ENCODE measurements around the gene YEATS2.
"Not testable (repeated sequence)": the region's sequence is repeated elsewhere in the genome, so short reads cannot be mapped to it uniquely, and the experiment has no call there.

Gene YEATS2

DNA sequence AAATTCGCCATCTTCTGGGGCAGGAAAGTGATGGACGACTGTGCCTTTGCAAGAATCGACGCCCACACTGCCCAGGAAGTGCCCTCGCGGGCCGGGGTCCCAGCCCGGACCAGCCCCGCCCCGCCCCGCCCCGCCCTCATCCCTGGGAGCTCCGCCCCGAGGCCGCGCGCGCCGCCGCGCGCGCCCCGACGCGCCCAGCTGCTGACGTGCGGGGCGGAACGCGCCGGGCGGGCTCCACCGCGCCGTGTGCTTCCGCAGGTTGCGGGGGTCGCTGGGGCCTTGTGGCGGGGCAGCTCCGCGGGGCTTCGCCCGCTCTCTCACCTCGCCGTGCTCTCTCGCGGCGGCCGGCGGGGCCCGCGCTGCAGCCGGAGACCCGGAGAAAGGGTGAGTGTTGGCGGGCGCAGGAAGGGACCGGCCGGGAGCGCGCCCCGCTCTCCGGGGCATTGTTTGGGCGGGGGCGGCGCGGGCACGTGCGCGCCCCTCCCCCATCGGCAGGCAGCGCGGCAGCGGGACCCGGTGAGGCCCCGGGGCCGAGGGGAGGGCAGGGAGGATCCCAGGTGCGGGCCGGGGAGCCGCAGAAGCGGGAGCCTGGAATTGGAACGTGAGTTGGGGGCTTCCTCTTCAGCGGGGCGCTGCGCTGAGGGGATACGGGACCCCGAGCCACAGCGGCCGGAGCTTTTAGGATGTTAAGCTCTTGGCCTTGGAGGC, at the start of gene YEATS2:
Gene YEATS2, plus strand, starts transcription at position 188 of the 708 bp plus-strand sequence. CDS start 17,366 bp downstream, outside the sequence.
- DNase-seq = no peak

GRCh38 chr3:183650554-183650953, 47.0 kb upstream of the YEATS2 start:
- no peak for DNase-seq

- DNase-seq = no peak
Measured at GRCh38 chr3:183653209-183654064, 44.2 kb upstream of the YEATS2 start.

DNA sequence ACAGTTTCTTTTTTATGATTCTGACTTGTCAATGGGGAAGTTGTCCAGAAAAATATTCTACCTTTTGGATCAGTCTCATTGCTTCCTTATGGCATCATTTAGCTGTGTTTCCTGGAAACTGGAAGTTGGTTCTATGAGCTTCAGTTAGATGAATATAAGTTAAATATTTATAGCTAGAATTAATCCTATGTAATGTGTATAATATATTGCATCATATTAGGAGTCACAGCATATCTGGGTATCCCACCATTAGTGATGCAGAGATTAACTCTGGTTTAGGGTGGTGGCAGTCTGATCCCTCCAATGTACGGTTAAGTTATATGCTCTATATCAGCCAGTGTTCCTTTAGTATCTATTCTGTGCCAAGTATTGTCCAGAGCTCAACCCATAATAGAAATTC, 42.9 kb upstream of the YEATS2 start:
- no peak for DNase-seq

- no peak for DNase-seq
Measured at GRCh38 chr3:183662099-183662498, 35.5 kb upstream of the YEATS2 start.

DNA sequence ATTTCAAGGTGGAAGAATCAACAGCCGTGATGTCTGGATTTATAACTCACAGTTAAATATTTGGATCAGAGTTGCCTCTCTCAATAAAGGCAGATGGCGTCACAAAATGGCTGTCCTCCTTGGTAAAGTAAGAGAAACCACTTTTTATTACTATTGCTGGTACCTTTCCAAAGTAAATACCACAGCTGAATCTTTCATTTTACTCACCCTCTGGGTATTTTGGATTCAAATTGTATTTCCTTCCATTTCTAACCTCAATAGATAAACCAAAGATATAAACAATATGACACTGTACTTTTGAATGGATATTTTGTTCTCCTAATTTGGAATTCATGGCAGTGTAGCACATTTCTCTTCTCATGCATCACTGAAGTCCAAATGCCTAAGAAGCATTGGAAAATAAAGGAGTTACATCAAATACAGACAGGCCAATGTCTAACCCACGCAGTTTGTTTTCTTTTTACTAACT, 32.6 kb upstream of the YEATS2 start:
- no peak for DNase-seq

GRCh38 chr3:183680061-183680460, 17.5 kb upstream of the YEATS2 start:
- DNase-seq = no peak

GRCh38 chr3:183687705-183688104, 9.9 kb upstream of the YEATS2 start:
- DNase-seq = no peak

GRCh38 chr3:183688874-183689273, 8.7 kb upstream of the YEATS2 start:
- DNase-seq = no peak

- not testable (repeated sequence) for DNase-seq
Measured at GRCh38 chr3:183689621-183690020, 8.0 kb upstream of the YEATS2 start.

DNA sequence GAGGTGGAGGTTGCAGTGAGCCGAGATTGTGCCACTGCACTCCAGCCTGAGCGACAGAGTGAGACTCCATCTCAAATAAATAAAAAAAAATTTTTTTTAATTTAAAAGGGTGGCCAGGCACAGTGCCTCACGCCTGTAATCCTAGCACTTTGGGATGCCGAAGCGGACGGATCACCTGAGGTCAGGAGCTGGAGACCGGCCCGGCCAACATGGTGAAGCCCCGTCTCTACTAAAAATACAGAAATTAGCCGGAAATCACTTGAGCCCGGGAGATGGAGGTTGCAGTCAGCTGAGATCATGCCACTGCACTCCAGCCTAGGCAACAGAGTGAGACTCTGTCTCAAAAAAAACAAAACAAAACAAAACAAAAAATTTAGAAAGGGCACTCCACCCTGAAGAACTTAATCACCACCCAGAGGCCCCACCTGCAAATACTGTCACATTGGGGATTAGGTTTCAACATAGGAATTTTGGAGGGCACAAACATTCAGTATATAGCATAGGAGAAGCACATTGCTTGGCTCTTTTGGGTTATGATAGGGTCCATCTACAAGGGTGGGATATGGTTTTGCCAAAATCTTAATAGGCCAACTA, 7.1 kb upstream of the YEATS2 start:
- no peak for DNase-seq

DNA sequence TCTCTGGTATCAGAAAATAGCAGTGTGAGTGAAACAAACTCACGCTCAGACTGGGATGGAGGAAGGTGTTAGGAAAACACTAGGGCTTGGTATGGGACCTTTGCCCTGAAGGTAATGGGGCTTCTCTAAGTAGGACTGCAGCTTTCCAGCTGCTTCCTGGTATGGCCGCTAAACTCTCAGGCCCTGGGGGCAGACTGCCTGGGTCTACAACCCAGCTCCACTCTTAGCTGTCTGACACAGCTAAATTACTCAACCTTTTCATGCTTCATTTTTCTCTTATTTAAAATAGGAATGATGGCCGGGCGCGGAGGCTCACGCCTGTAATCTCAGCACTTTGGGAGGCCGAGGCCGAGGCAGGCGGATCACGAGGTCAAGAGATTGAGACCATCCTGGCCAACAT, 5.2 kb upstream of the YEATS2 start:
- no peak for DNase-seq

GRCh38 chr3:183695569-183696364, 1.8 kb upstream of the YEATS2 start:
- no peak for DNase-seq

DNA sequence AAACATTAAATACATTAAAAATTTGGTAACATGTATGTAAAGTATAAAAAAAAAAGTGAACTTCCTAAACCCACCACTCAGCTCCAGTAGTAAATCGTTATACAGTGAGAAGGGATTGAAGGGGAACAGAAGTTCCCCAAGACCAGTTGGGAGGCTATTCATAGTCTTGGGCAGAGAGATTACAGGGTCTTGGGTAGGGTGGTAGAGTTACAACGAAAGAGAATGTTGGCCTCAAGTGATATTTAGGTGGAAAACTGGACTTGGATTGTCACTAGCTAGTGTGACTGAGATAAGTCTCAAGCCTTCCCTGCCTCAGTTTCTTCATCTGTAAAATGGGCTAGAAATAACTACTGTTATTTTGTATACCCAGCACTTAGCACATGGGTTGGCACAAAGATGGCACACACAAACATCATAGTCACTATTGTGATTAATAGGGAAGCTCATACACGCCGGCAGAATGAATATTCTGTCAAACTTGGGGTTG, 431 bp upstream of the YEATS2 start:
- no peak for DNase-seq

GRCh38 chr3:183698318-183698751, 738 bp downstream of the YEATS2 start:
- DNase-seq = no peak

- DNase-seq = no peak
Measured at GRCh38 chr3:183698756-183699155, 1.2 kb downstream of the YEATS2 start.

GRCh38 chr3:183699238-183699947, 1.8 kb downstream of the YEATS2 start:
- DNase-seq = no peak

GRCh38 chr3:183701744-183702143, 4.1 kb downstream of the YEATS2 start:
- DNase-seq = no peak

GRCh38 chr3:183703892-183704291, 6.3 kb downstream of the YEATS2 start:
- DNase-seq = not testable (repeated sequence)

GRCh38 chr3:183710231-183710630, 12.6 kb downstream of the YEATS2 start:
- DNase-seq = no peak

GRCh38 chr3:183711516-183711915, 13.9 kb downstream of the YEATS2 start:
- no peak for DNase-seq

- no peak for DNase-seq
Measured at GRCh38 chr3:183714622-183715021, 17.0 kb downstream of the YEATS2 start.
